Astrocyte (in vitro differentiated cells and primary cell): ENCODE measurements around the gene MAPKAP1.

ENCODE experiments used
- CTCF ChIP-seq: IDR thresholded peaks from 2 replicates; pipeline ENCODE4 v1.5.1; 2011; ENCODE audit warnings: low read depth, mild to moderate bottlenecking, inconsistent platforms, low read length, moderate library complexity; ENCODE audit not compliant: insufficient read depth
- EZH2 ChIP-seq: IDR thresholded peaks from 2 replicates; pipeline ENCODE4 v1.6.1; 2012; ENCODE audit warnings: mild to moderate bottlenecking, low read length, inconsistent platforms; ENCODE audit not compliant: insufficient read depth

DNA sequence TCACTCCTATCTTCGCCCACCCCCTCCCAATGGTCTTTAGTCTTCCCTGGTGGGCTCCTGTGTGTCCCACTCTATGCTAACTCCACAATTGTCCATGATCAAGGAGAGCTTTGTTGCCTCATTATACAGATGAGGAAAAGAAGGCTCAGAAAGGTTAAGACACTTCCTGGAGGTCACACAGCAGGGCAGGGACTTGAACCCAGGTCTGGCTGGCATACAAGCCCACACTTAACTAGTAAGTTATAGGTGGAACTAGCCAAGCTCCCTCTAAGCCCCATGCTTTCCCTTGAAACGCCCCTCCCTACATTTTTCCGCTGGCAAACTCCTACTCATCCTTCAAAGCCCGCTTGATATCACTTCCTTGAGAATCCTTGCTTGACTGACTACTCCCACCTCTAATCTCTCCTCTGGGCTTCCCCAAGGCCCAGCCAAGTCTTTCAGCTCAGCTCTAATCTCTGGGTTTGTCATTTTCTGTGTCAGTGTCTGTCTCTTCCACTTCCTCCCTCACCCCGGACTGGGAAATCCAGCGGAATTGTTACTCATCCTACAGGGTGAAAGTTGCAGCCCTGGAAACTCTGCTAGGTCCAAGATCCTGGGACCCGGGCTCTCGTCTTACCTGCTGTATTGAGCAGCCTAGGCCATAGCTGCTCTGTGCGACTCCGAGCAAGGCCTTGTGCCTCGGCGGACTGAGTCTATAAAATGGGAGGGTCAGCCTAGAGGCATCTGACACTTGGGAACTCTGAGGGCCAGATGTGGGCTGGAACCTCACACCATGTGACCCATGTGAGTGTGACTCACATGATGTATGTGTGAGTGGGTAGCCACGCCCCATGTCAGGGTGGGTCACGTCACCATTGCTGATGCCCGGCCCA lies 300.8 kb downstream of the MAPKAP1 start:
- TF ChIP-seq CTCF (no peak), EZH2 (no peak)
